GM19043 (cell line): ENCODE results near the gene MIA2.
"Not testable (repeated sequence)": the region's sequence is repeated elsewhere in the genome, so short reads cannot be mapped to it uniquely, and the experiment has no call there.

Experiments
- ATAC-seq: cut with Tn5 transposase; IDR thresholded peaks from one replicate; pipeline ENCODE4 v1.9.1; 2021; ENCODE audit warnings: low read depth; ENCODE audit not compliant: unreplicated experiment

Gene MIA2

GRCh38 chr14:39266525-39266870 is 32.8 kb downstream of the MIA2 start:
- peak; percentile 22 for ATAC-seq

GRCh38 chr14:39266871-39267607 is 33.3 kb downstream of the MIA2 start:
- peak; percentile 76 for ATAC-seq

DNA sequence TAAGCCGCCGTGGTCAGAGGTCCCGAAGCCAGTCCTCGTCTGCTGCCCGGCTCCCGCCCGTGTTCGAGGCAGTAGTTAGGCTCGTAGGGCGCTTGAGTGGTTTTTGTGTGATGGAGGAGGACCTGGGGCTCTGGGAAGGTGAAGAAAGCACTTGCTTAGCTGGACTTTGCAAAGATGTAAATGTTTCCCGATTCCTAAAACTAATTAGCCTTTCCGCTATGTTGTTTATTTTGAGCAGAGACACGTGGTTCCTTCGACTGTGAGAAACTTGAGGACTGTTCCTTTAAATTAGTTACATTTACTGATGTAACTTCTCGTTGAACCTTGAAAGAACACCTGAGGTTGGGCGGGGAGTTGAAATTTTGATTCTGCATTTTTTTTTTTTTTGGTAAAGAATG is 33.9 kb downstream of the MIA2 start:
- peak; percentile 11 for ATAC-seq

DNA sequence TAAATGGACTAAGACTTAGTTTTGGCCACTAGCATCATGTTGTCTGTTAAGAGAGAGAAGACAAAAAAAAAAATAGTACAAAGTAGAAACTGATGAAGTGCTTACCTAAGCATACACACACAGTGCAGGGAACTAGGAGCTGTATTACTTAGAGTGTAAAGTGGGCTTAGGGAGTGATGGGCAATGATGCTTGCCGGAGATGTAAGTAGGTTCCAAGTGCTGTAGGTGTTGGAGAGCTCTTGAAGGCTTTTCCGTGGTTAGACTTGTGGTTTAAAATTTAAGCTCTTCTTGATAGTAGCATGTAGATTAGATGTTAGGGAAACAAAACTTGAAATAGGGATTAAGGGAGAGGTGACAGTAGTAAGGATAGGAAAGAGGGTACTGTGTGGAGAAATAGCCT is 34.7 kb downstream of the MIA2 start:
- ATAC-seq: no peak

- ATAC-seq: no peak
Measured at GRCh38 chr14:39272918-39273317, 39.2 kb downstream of the MIA2 start.

GRCh38 chr14:39275395-39275794 is 41.7 kb downstream of the MIA2 start:
- no peak for ATAC-seq

- ATAC-seq: no peak
Measured at GRCh38 chr14:39276005-39276404, 42.3 kb downstream of the MIA2 start.

GRCh38 chr14:39276579-39277114 is 42.9 kb downstream of the MIA2 start:
- ATAC-seq: no peak

DNA sequence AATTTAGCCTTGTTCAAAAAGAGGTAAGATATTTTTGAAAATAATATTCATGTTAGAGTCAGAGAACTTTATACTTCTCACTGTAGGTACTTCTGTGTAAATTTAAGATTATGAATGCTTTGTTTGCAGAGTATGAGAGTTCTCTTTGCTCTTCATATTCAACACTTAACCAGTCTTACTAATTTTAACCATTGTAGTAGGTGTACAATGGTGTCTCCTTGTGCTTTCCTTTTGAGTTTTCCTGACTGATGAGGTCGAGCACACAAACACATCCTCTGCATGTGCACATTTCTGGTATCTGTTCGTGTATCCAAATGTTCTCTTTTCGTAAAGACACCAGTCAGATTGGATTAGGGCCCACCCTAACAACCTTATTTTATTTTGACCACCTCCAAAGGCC is 45.8 kb downstream of the MIA2 start:
- no peak for ATAC-seq

- ATAC-seq: not testable (repeated sequence)
Measured at GRCh38 chr14:39280678-39281077, 47.0 kb downstream of the MIA2 start.

- no peak for ATAC-seq
Measured at GRCh38 chr14:39289523-39289922, 55.8 kb downstream of the MIA2 start.

GRCh38 chr14:39291701-39292100 is 58.0 kb downstream of the MIA2 start:
- ATAC-seq: no peak

- ATAC-seq: no peak
Measured at GRCh38 chr14:39293629-39294028, 59.9 kb downstream of the MIA2 start.

- ATAC-seq: not testable (repeated sequence)
Measured at GRCh38 chr14:39300389-39300788, 66.7 kb downstream of the MIA2 start.

GRCh38 chr14:39302124-39302810 is 68.6 kb downstream of the MIA2 start:
- no peak for ATAC-seq

GRCh38 chr14:39303115-39303514 is 69.4 kb downstream of the MIA2 start:
- ATAC-seq: no peak

DNA sequence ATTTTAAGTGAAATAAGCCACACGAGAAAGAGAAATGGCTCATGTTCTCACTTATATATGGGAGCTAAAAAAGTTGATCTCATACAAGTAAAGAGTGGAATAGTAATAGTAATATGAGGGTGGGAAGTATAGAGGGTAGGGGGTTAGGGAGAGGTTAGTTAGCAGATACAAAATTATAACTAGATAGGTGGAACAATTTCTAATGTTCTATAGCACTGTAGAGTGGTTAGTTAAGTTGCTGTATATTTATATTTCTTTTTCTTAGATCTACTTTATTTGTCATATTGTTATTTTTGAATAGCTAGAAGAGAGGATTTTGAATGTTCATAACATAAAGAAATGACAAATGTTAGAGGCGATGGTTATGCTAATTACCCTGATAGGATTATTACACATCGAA is 74.1 kb downstream of the MIA2 start:
- no peak for ATAC-seq

DNA sequence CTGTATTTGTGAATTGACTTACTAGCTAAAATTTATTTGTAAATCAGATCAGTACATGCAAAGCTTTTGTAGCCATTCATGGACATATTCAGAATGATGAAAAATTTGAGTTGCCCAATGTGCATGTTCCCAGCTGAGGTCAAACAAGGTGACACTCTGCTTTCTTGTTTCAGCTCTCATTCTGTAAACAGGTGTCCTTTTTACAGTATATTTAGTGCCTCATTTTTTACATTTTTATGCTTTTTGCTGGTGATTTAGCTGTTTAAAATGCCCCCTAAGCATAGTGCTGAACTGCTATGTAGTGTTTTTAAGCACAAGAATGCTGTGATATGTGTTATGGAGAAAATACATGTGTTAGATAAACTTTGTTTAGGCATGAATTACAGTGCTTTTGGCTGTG is 76.3 kb downstream of the MIA2 start:
- ATAC-seq: no peak

DNA sequence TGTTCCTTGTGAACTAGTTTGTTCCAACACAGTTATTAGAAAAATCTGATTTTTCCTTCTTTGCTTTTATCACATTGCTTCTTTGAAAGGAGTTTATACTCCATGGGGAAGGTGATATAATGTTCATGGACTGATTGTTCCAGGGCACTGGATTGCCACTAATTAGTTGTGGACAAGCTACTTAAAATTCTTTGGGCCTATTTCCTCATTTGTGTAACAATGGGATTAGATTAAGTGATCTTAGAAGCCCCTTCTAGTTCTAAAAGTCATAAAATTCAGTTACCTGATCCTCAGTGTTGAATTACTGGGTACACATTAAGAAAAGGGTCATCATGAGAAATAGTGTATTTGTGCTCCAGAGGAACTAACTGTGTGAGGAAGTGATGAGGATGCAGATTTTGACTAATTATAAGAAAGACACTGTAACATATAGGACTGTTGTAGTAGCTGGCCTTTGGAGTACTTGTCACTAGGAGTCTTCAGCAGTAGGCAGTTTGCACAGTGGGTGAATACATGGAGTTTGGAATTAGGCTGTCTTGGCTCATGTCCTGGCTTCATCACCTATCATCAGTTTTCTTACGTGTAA is 82.2 kb downstream of the MIA2 start:
- ATAC-seq: no peak

- ATAC-seq: no peak
Measured at GRCh38 chr14:39316830-39317553, 83.3 kb downstream of the MIA2 start.

DNA sequence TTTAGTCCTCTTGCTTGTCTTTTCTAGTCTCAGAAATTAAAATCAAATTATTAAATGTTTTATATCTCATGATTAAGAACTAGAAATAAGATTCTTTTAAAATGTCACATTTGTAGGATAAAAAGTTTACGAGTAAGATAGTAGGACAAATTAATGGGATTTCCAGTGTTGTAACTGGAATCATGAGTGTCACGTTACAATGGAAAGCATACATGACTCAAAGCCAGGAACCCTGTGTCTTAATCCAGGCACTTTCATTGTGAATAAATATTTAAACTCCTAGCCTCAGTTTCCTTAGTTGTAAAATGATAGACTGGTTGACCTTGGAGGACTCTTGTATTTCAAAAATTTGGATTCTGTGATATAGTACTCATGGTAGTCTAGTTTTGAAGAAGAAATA is 84.9 kb downstream of the MIA2 start:
- no peak for ATAC-seq
